SH-SY5Y (cell line): ENCODE results near the gene EXOC6B.

Source experiments
- GATA2 ChIP-seq: IDR thresholded peaks from 2 replicates; pipeline ENCODE4 v1.6.1; 2011; ENCODE audit warnings: mild to moderate bottlenecking, low read depth, low read length
- GATA3 ChIP-seq: IDR thresholded peaks from 2 replicates; pipeline ENCODE4 v1.6.1; 2011; ENCODE audit warnings: low read depth, mild to moderate bottlenecking, low read length, moderate library complexity

Gene EXOC6B

GRCh38 chr2:72325592-72326422 lies 500.0 kb downstream of the EXOC6B start:
- TF ChIP-seq GATA2 (no peak), GATA3 (no peak)

- TF ChIP-seq GATA2: no peak
- no peak for TF ChIP-seq GATA3
Measured at GRCh38 chr2:72316774-72317173, 509.1 kb downstream of the EXOC6B start.

- TF ChIP-seq GATA3: no peak
- no peak for TF ChIP-seq GATA2
Measured at GRCh38 chr2:72300147-72300684, 525.6 kb downstream of the EXOC6B start.

- TF ChIP-seq GATA2 (no peak), GATA3 (no peak)
Measured at GRCh38 chr2:72293620-72294019, 532.2 kb downstream of the EXOC6B start.

- no peak for TF ChIP-seq GATA2
- TF ChIP-seq GATA3: no peak
Measured at GRCh38 chr2:72292433-72292832, 533.4 kb downstream of the EXOC6B start.

GRCh38 chr2:72291059-72291458 lies 534.8 kb downstream of the EXOC6B start:
- TF ChIP-seq GATA3 (no peak), GATA2 (no peak)

GRCh38 chr2:72289736-72290135 lies 536.1 kb downstream of the EXOC6B start:
- TF ChIP-seq GATA3: no peak
- TF ChIP-seq GATA2: no peak

- TF ChIP-seq GATA2 (no peak), GATA3 (no peak)
Measured at GRCh38 chr2:72289283-72289682, 536.5 kb downstream of the EXOC6B start.

- TF ChIP-seq GATA2 (no peak), GATA3 (no peak)
Measured at GRCh38 chr2:72278046-72278445, 547.8 kb downstream of the EXOC6B start.

GRCh38 chr2:72276876-72277275 lies 549.0 kb downstream of the EXOC6B start:
- TF ChIP-seq GATA2: no peak
- no peak for TF ChIP-seq GATA3

GRCh38 chr2:72276356-72276755 lies 549.5 kb downstream of the EXOC6B start:
- no peak for TF ChIP-seq GATA3
- TF ChIP-seq GATA2: no peak

GRCh38 chr2:72275084-72275483 lies 550.7 kb downstream of the EXOC6B start:
- TF ChIP-seq GATA2 (no peak), GATA3 (no peak)

- no peak for TF ChIP-seq GATA3
- no peak for TF ChIP-seq GATA2
Measured at GRCh38 chr2:72274380-72274797, 551.4 kb downstream of the EXOC6B start.

- TF ChIP-seq GATA2: no peak
- TF ChIP-seq GATA3: no peak
Measured at GRCh38 chr2:72273384-72273783, 552.4 kb downstream of the EXOC6B start.
